ENCODE measurements around the gene UFC1.

Gene UFC1

DNA sequence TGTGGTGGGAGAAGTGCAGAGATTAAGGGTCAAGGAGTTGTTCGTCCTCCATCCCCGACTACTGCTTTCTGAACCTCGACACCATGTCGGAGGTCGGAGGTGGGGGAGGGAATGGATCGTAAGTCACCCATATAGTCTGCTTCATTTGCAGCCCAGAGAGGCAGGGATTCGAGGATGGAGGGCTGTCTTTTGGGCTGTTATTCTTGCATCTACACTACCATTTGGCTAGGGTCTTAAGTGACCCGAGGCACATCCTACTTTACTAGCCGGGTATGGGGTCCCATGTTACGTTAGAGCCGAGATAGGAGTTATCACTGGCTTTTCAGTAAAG, 6.1 kb downstream of the UFC1 start:
- TF ChIP-seq, protein P1, sequence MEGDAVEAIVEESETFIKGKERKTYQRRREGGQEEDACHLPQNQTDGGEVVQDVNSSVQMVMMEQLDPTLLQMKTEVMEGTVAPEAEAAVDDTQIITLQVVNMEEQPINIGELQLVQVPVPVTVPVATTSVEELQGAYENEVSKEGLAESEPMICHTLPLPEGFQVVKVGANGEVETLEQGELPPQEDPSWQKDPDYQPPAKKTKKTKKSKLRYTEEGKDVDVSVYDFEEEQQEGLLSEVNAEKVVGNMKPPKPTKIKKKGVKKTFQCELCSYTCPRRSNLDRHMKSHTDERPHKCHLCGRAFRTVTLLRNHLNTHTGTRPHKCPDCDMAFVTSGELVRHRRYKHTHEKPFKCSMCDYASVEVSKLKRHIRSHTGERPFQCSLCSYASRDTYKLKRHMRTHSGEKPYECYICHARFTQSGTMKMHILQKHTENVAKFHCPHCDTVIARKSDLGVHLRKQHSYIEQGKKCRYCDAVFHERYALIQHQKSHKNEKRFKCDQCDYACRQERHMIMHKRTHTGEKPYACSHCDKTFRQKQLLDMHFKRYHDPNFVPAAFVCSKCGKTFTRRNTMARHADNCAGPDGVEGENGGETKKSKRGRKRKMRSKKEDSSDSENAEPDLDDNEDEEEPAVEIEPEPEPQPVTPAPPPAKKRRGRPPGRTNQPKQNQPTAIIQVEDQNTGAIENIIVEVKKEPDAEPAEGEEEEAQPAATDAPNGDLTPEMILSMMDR (IDR thresholded peaks at IDR 0.05): no peak

DNA sequence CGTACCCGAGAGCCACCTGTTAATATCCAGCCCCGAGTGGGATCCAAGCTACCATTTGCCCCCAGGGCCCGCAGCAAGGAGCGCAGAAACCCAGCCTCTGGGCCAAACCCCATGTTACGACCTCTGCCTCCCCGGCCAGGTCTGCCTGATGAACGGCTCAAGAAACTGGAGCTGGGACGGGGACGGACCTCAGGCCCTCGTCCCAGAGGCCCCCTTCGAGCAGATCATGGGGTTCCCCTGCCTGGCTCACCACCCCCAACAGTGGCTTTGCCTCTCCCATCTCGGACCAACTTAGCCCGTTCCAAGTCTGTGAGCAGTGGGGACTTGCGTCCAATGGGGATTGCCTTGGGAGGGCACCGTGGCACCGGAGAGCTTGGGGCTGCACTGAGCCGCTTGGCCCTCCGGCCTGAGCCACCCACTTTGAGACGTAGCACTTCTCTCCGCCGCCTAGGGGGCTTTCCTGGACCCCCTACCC, 6.9 kb downstream of the UFC1 start:
- TF ChIP-seq, protein P1 (IDR thresholded peaks at IDR 0.05): no peak

DNA sequence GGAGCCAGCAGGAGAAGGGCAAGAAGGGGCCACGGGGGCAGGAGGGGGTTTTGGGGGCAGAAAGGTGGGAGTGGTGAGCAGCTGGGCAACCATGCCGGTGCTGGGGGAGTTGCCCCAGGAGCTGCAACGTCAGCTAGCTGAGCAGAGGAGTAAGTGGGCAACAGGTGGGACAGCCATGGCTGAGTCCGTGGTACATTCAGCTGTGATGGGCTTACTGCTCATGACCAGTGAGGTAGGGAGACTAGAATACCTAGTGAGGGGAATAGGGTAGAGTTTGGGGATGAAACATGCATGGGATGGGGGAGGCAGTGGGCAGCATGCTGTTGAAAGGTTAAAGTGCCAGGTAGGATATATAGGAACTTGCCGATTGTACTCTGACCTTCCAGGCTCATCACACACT, 7.9 kb downstream of the UFC1 start:
- TF ChIP-seq, protein P1 (IDR thresholded peaks at IDR 0.05): no peak

DNA sequence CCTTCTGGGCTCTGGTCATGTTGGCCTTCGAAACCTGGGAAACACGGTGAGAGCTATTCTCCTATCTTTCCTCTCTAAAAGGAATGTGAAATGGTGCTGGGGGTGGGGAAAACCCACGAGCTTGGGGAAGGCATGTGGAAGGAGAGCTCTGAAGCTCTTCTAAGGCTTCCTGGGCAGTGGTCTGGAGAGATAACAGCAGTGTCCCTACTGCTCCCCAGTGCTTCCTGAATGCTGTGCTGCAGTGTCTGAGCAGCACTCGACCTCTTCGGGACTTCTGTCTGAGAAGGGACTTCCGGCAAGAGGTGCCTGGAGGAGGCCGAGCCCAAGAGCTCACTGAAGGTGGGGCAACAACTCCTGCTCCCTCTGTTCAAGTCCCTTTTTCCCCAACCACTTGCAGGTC, 8.3 kb downstream of the UFC1 start:
- TF ChIP-seq, protein P1 (IDR thresholded peaks at IDR 0.05): no peak

DNA sequence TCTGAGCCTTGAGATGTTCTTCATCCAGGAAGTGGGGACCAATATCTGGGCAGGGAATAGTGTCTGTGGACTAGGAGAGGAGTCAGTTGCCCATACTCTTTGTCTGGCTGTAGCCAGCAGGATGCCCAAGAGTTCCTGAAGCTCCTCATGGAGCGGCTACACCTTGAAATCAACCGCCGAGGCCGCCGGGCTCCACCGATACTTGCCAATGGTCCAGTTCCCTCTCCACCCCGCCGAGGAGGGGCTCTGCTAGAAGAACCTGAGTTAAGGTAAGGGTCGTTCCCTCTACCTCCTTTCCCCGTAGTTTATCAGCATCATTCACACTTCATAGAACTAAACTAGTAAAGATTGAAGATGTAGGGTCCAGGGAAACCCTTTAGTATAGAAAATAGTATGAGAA, 9.0 kb downstream of the UFC1 start:
- TF ChIP-seq, protein P1 (IDR thresholded peaks at IDR 0.05): no peak

DNA sequence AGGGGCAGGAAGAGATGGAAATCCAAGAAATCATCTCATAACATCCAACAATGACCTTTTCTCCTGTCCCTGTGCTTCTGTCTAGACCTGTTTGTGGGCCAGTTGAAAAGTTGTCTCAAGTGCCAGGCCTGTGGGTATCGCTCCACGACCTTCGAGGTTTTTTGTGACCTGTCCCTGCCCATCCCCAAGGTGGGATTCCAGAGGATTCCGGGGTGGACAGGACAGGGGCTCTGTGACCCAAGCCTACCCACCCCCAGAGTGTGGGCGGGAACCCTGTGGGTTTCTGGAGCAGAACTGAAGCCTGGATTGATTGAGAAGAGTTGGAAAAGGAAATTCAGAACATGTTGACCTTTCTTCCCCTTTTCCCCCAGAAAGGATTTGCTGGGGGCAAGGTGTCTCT, 10.0 kb downstream of the UFC1 start:
- TF ChIP-seq, protein P1 (IDR thresholded peaks at IDR 0.05): no peak

DNA sequence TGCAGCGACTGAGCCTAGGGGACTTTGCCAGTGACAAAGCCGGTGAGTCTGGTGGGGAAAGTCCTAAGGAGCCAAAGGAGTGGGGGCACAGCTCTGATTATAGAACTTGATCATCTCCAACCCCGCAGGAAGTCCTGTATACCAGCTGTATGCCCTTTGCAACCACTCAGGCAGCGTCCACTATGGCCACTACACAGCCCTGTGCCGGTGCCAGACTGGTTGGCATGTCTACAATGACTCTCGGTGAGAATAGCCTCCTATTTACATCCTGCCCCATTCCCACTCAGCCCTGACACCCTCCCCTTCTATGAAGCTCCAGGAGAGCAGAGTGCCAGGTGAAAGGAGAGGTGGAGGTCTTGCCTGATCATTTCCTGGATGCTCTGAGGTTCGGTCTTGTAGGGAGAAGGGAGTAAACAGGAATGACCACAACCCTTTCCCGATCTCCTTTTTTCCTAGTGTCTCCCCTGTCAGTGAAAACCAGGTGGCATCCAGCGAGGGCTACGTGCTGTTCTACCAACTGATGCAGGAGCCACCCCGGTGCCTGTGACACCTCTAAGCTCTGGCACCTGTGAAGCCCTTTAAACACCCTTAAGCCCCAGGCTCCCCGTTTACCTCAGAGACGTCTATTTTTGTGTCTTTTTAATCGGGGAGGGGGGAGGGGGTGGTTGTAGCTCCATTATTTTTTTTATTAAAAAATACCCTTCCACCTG, 11.3 kb downstream of the UFC1 start:
- TF ChIP-seq, protein P1 (IDR thresholded peaks at IDR 0.05): no peak

All from LNCAP (cell line).